ENCODE results near the gene FIGN. TPM values are rescaled to one million over a fixed set of nuclear protein-coding genes. Genes with fewer than 3 reads are reported as not detected.

Gene FIGN
- total and polyA plus RNA-seq, 2 of the 8 experiments (the other 6 are each of a cell fraction or from before 2014, with no cell fraction given) = 5.0 to 22.8 TPM

- H3K56ac ChIP-seq (replicated peaks; ENCODE audit: insufficient read length, low read depth, low read length) = no peak overlapping the region
- H3K23me2 ChIP-seq (ENCODE audit: low read depth, low read length) = no peaks in the 10 kb centered on the region
- H3K4me1 ChIP-seq (replicated peaks in 1 of 4; ENCODE audit: control insufficient read depth in 3 of 4, insufficient read depth in 4 of 4, low read length in 3 of 4) = no peaks in the 10 kb centered on the region
- H4K91ac ChIP-seq (replicated peaks; ENCODE audit: insufficient read length, low read length) = no peak overlapping the region
- H3K36me3 ChIP-seq (ENCODE audit: control insufficient read depth in 2 of 4, insufficient read depth in 4 of 4, low read length in 3 of 4) = no peaks in the 10 kb centered on the region
- no peak overlapping the region for H3K18ac ChIP-seq (ENCODE audit: extremely low read depth, low read length)
- no peaks in the 10 kb centered on the region for H3K79me1 ChIP-seq (ENCODE audit: low read depth, low read length)
- no peak overlapping the region for H2AFZ ChIP-seq (ENCODE audit: low read length)
- H2BK5ac ChIP-seq (ENCODE audit: low read depth, low read length) = no peak overlapping the region
- no peak overlapping the region for H3K4ac ChIP-seq (replicated peaks; ENCODE audit: insufficient read length, low read depth, low read length)
- H4K20me1 ChIP-seq (replicated peaks in 1 of 2; ENCODE audit: control insufficient read depth in 1 of 2, insufficient read depth in 2 of 2, low read length in 2 of 2) = no peaks in the 10 kb centered on the region
- H3K23ac ChIP-seq (ENCODE audit: insufficient read length) = no peak overlapping the region
- H2BK15ac ChIP-seq (ENCODE audit: low read length) = no peak overlapping the region
- no peak overlapping the region for H4K5ac ChIP-seq (ENCODE audit: insufficient read length, low read depth, low read length)
- no peak overlapping the region for H2BK12ac ChIP-seq (ENCODE audit: low read depth, low read length)
- FAIRE-seq (no peak), DNase-seq (ENCODE audit: low read depth in 1 of 2, low spot score in 2 of 2) (no peak)
- H3K27ac ChIP-seq (ENCODE audit: low read depth, low read length) = no peak overlapping the region
- ChIA-PET POLR2A (ENCODE audit: partially characterized antibody) (no interaction called here), CTCF (ENCODE audit: partially characterized antibody) (interaction anchor here (1.0 to 1.1 kb wide), 2 partner anchors 83 to 506 kb away, joined by 4 read pairs; no protein-coding TSS in a partner anchor)
- H3K9me3 ChIP-seq (ENCODE audit: insufficient read depth in 2 of 2, low read depth in 1 of 2, low read length in 1 of 2) = no peaks in the 10 kb centered on the region
- H3K14ac ChIP-seq (ENCODE audit: insufficient read length) = no peak overlapping the region
- no peaks in the 10 kb centered on the region for H3K27me3 ChIP-seq (replicated peaks in 1 of 4; ENCODE audit: control insufficient read depth in 3 of 4, extremely low read depth in 1 of 4, insufficient read depth in 3 of 4, low read length in 3 of 4)
- TF ChIP-seq POU5F1 (IDR thresholded peaks at IDR 0.05; ENCODE audit: low read depth, low read length) (no peak), PHF8 (conservative IDR thresholded peaks at IDR 0.05; ENCODE audit: low read depth, low read length) (no peak), KDM4A (IDR thresholded peaks at IDR 0.05; ENCODE audit: low read depth, low read length, severe bottlenecking) (no peak)
- H3K79me2 ChIP-seq (ENCODE audit: control insufficient read depth in 1 of 2, insufficient read depth in 2 of 2, low read length in 2 of 2) = no peaks in the 10 kb centered on the region
- no peak overlapping the region for H4K8ac ChIP-seq (ENCODE audit: extremely low read depth, insufficient read depth, low read length)
- H2AK5ac ChIP-seq (ENCODE audit: low read depth, low read length) = no peak overlapping the region
- 98% methylated on average over 3 of the region's 3 CpGs; no CpG with 5 or more reads in 1 of the 2 experiments for WGBS, 2 experiments (ENCODE audit: extremely low coverage in 1 of 2, insufficient coverage in 1 of 2, insufficient read length in 1 of 2, insufficient replicate concordance in 2 of 2, low coverage in 1 of 2, low lambda C conversion rate in 2 of 2, missing lambda C conversion rate in 1 of 2)
- no peak overlapping the region for H3K4me2 ChIP-seq (ENCODE audit: insufficient read depth in 1 of 2, low read depth in 2 of 2, low read length in 2 of 2)
- no peak overlapping the region for H3K4me3 ChIP-seq (ENCODE audit: extremely low read depth in 1 of 4, insufficient read depth in 2 of 4, low read depth in 3 of 4, low read length in 4 of 4)
- H3K9ac ChIP-seq (replicated peaks in 1 of 4; ENCODE audit: extremely low read depth in 1 of 4, low read depth in 3 of 4, low read length in 3 of 4) = no peak overlapping the region
- H2BK20ac ChIP-seq (ENCODE audit: low read length) = no peak overlapping the region
- no peak overlapping the region for H2BK120ac ChIP-seq (replicated peaks; ENCODE audit: low read depth, low read length)
Observed at GRCh38 chr2:163554864-163555263, 180.9 kb downstream of the FIGN start.

Measured in H1 (cell line).